ENCODE results near the gene GADL1.

The GADL1 gene

DNA sequence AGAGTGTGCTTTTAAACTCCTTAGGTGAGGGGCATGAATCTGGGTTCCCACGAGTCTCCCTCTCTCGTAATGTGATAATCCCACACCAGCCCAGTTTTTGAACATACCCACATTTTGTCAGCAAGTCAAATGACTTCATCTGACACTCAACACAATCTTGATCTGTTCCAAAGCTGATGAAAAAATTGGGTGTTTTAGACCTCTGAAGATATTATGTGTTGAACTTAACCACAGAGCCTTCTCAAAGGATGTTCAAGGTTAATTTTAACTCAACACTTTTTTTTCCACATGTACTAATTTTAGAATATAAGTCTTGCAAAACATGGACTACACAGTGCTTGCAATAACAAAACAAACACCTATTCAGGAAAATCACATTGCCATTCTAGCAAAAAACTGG is 164.9 kb downstream of the GADL1 start:
- peaks cover 25% of the 10 kb centered on the region for H3K4me1 Mint-ChIP-seq
- no peaks in the 10 kb centered on the region for H3K27me3 Mint-ChIP-seq
- H3K36me3 Mint-ChIP-seq = peaks cover 2% of the 10 kb centered on the region
- H3K4me3 Mint-ChIP-seq = no peak overlapping the region
- DNase-seq = no peak
- no peak overlapping the region for H3K27ac Mint-ChIP-seq
- CTCF ChIA-PET = no interaction called here
- H3K9me3 Mint-ChIP-seq = no peaks in the 10 kb centered on the region

DNA sequence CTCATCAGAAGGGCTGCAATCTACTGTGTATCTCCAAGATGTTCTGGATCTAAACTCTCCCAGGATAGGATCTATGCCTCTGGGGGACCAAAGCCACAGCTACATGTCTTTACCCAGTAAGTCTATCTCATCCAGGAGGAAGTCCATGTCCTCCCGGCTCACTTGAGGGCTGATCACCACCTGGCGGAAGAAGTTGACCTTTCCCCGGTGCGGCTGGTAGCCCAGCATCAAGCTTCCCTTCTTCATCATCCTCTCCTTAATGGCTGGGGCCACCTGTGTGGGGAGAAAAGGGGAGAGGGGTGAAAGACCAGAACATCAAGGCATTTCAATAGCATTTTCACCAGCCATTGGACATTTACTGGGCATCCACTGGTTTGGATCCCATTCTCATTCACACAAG is 166.3 kb downstream of the GADL1 start:
- Mint-ChIP-seq H3K36me3 (peaks cover 2% of the 10 kb centered on the region), H3K4me1 (peaks cover 21% of the 10 kb centered on the region), H3K9me3 (no peaks in the 10 kb centered on the region), H3K27ac (no peak overlapping the region), H3K27me3 (no peaks in the 10 kb centered on the region), H3K4me3 (no peak overlapping the region)
- no peak for DNase-seq
- CTCF ChIA-PET = interaction anchor here (0.7 kb wide), 1 partner anchor 686 kb away, joined by 3 read pairs; no protein-coding TSS in a partner anchor

DNA sequence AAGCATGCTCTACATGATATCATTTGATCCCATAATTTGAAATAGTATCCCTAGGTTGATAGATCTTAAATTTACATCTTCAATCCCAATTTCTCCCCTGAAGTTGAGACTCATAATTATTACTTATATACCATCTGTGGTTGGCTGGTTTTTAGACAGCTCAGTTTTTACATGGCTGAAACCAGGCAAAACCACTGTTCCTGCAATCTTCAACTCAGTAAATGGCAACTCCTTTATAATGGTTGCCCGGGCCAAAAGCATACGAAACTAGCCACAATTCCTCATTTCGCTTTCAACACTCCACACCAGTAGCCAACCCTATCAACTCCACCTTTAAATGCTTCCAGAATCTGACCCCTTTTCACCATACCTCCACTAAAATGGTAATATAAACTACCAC is 169.6 kb downstream of the GADL1 start:
- Mint-ChIP-seq H3K27me3 (no peaks in the 10 kb centered on the region), H3K4me1 (peaks cover 7% of the 10 kb centered on the region), H3K9me3 (peaks cover 1% of the 10 kb centered on the region), H3K4me3 (no peak overlapping the region), H3K27ac (no peak overlapping the region), H3K36me3 (peaks cover 2% of the 10 kb centered on the region)
- CTCF ChIA-PET = no interaction called here
- DNase-seq = no peak

DNA sequence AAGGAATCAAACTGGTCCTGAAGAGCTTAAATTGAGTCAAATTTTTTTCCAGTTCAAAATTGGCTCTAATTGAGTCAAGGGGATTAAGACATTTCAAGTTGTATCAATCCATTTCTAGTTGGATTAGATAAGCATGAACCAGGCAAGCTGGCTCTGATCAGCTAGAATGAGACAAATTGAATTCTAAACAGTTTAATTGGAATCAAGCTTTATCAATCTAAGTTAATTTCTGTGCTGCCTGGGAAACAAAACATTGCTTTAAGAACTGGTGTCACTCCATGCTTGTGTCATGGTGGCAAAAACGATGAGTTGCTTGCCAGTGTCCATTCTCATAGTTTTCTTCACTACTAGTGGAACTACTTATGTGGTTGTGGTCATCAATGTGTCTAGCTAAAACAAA is 171.2 kb downstream of the GADL1 start:
- CTCF ChIA-PET = no interaction called here
- H3K27me3 Mint-ChIP-seq = no peaks in the 10 kb centered on the region
- H3K4me3 Mint-ChIP-seq = no peak overlapping the region
- H3K4me1 Mint-ChIP-seq = no peaks in the 10 kb centered on the region
- DNase-seq = no peak
- peaks cover 2% of the 10 kb centered on the region for H3K36me3 Mint-ChIP-seq
- no peak overlapping the region for H3K27ac Mint-ChIP-seq
- peaks cover 1% of the 10 kb centered on the region for H3K9me3 Mint-ChIP-seq

DNA sequence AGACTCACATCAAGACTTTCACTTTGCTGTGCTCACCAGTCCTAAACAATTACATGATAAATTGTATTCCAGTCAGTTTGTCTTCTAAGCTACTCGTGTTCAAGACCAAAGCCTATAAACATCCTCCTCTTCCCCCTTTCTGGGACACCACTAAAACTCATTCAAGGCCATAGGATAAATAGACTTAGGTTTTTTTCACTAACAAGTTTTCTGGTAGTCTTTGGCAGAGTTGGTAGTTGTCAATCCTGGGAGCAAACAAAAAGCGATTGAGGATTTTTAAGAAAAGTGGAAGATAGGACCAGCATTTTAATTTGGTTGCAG is 173.2 kb downstream of the GADL1 start:
- CTCF ChIA-PET = no interaction called here
- Mint-ChIP-seq H3K27ac (no peak overlapping the region), H3K9me3 (peaks cover 1% of the 10 kb centered on the region), H3K27me3 (no peaks in the 10 kb centered on the region), H3K4me3 (no peak overlapping the region), H3K36me3 (peaks cover 2% of the 10 kb centered on the region), H3K4me1 (no peaks in the 10 kb centered on the region)
- no peak for DNase-seq

DNA sequence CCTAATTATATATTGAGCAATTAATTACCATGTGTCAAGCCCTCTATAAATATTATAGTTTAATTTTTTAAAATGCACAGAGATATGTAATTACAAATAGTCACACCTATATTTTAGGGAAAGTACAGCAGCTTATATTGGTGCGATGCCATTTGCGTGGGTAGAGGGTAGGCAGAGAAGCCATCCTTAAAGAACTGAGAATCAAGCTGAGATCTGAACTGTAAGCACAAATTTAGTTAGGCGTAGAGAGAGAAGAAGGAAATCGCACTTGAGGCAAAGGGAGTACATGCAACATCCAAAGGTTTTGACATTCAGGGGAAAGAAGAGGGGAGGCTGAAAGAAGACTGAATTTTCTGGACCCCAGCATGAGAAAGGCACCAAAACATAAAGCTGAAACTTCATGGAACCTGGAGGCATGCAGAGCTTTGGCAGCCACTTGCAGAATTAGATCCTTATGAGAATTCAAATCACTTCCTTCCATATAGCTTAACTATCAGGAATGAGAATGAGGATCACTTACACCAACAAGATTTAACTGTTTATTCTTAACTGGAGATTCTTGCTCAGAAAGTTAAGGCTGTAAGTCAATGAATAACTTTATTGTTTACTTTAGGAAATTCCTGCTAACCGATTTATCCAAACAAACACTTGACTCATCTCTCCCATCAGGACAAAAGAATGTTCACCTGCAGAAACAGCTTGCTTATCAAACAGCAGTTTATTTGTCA is 173.7 kb downstream of the GADL1 start:
- Mint-ChIP-seq H3K27me3 (no peaks in the 10 kb centered on the region), H3K27ac (no peak overlapping the region), H3K4me1 (no peaks in the 10 kb centered on the region), H3K36me3 (peaks cover 2% of the 10 kb centered on the region), H3K4me3 (no peak overlapping the region), H3K9me3 (peaks cover 1% of the 10 kb centered on the region)
- CTCF ChIA-PET = no interaction called here
- no peak for DNase-seq

DNA sequence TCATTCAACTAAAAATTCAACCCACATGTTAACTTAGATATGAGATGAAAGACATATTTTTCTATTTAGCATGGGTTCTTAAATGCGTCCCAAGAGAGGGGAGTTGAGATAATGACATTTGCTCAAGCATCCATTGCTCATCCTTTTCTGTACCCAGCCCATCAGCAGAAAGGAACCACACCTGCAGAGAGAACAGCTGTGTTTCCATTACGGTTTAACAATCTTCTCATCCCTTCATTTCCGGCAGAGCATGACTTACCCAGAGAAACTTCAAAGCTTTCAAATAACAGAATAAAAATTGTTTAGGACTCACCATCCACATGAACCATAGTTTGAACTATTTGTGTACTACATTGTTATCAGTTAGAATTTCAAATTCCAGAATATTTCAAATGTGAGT is 174.9 kb downstream of the GADL1 start:
- no peak for DNase-seq
- CTCF ChIA-PET = no interaction called here
- H3K4me3 Mint-ChIP-seq = no peak overlapping the region
- peaks cover 1% of the 10 kb centered on the region for H3K9me3 Mint-ChIP-seq
- H3K27me3 Mint-ChIP-seq = no peaks in the 10 kb centered on the region
- no peaks in the 10 kb centered on the region for H3K36me3 Mint-ChIP-seq
- H3K27ac Mint-ChIP-seq = no peak overlapping the region
- H3K4me1 Mint-ChIP-seq = no peaks in the 10 kb centered on the region

DNA sequence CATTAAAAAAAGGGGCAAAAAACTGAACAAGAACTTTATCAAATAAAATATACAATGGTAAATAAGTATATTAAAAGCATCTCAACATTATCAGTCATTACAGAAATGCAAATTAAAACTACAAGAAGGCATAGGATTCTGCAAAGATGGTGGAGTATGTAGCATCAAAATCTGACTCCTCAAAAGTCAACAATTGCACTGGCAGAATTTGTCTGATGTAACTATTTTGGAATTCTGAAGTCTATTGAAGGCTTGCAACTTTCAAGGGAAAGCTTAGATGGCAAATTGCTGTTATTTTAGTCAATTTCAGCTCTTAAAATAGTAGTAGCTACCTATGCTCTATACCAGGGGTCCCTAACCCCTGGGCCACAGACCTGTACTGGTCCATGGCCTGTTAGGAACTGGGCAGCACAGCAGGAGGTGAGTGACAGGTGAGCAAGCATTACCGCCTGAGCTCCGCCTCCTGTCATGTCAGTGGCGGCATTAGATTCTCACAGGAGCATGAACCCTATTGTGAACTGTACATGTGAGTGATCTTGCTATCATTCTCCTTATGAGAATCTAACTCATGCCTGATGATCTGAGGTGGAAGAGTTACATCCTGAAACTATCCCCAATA is 180.5 kb downstream of the GADL1 start:
- no peak for DNase-seq
- no peaks in the 10 kb centered on the region for H3K27me3 Mint-ChIP-seq
- no peak overlapping the region for H3K4me3 Mint-ChIP-seq
- peaks cover 8% of the 10 kb centered on the region for H3K4me1 Mint-ChIP-seq
- no peaks in the 10 kb centered on the region for H3K9me3 Mint-ChIP-seq
- no peak overlapping the region for H3K27ac Mint-ChIP-seq
- H3K36me3 Mint-ChIP-seq = no peaks in the 10 kb centered on the region
- CTCF ChIA-PET = interaction anchor here (2.0 kb wide), 1 partner anchor 20 kb away, joined by 5 read pairs; no protein-coding TSS in a partner anchor

DNA sequence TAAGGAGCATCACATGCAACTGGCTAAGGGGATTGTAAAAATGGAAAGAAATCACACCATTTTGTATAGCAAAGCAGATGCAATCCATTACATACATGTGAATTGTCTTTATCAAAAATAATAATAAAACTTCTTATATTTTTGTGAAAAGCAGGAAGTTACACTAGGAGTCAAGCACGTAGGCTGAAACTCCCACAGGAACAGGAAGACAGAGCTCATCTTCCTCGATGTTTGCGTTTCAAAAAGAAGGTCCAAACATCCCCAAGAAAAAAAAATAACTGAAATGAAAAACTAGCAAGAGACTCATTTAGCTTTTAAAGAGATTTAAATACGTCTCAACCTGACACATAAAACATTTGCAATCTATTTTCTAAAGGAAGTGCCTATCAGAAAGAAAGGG is 181.5 kb downstream of the GADL1 start:
- CTCF ChIA-PET = interaction anchor here (0.8 to 2.0 kb wide), 2 partner anchors 19 to 609 kb away, joined by 3 to 5 read pairs; no protein-coding TSS in a partner anchor
- Mint-ChIP-seq H3K27ac (no peak overlapping the region), H3K4me1 (peaks cover 14% of the 10 kb centered on the region), H3K9me3 (no peaks in the 10 kb centered on the region), H3K4me3 (no peak overlapping the region), H3K27me3 (no peaks in the 10 kb centered on the region), H3K36me3 (no peaks in the 10 kb centered on the region)
- DNase-seq = no peak

DNA sequence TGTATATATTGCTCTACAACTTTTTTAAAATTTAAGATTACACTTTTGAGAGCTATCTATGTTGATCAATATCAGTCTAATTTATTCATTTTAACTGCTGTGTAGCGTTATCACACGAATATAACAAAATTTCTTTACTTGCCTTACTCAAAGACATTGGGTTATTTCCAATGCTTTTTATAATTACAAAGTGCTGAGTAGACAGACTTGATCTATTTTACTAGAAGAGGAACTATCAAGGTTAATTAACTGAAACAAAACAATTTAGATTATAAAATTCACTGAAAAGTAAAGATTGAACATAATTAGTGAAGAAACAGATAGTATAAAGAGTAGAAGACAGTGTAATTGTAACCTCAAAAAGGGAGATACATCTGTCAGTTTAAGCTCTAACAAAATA is 182.6 kb downstream of the GADL1 start:
- peaks cover 14% of the 10 kb centered on the region for H3K4me1 Mint-ChIP-seq
- peaks cover 3% of the 10 kb centered on the region for H3K36me3 Mint-ChIP-seq
- DNase-seq = no peak
- no peak overlapping the region for H3K27ac Mint-ChIP-seq
- CTCF ChIA-PET = no interaction called here
- H3K27me3 Mint-ChIP-seq = no peaks in the 10 kb centered on the region
- H3K4me3 Mint-ChIP-seq = no peak overlapping the region
- no peaks in the 10 kb centered on the region for H3K9me3 Mint-ChIP-seq

DNA sequence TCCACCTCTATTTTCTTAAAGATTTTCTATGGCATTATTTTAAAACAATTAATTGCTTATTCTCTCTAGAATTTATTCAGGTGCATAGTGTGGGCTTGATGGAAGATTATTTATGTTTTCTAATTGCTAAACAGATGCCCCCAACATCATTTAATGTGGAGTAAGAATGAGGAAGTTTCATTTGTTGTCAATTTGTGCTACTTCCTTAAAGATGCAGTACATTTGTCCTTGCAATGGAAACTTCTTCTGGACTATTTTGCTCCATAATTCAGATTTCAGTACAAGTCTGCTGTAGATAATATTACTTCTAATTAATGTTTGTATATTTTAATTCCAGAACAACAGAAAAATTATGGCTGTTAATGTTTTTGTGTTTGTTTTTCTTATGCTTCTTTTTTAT is 183.3 kb downstream of the GADL1 start:
- no peak for DNase-seq
- peaks cover 14% of the 10 kb centered on the region for H3K4me1 Mint-ChIP-seq
- no peak overlapping the region for H3K4me3 Mint-ChIP-seq
- H3K9me3 Mint-ChIP-seq = peaks cover 3% of the 10 kb centered on the region
- CTCF ChIA-PET = no interaction called here
- no peak overlapping the region for H3K27ac Mint-ChIP-seq
- peaks cover 7% of the 10 kb centered on the region for H3K36me3 Mint-ChIP-seq
- no peaks in the 10 kb centered on the region for H3K27me3 Mint-ChIP-seq

DNA sequence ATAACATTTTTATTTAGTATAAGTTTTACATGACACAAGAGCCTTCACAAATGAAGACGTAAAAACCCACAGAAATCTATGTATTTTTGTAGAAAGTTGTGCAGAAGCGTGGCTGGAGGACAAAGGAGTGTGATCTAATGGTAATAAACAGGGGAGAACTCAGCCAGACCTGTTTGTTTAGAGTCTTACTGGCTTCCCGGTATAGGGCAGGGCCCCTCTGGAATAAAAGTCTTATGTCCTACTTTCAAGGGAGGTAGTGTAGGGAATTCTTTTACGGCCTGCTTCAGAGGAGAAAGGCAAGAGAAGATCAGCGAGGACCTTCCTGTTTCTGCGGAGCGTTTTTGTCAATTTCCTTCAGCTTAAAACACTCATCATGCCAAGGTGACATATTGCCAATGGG is 184.4 kb downstream of the GADL1 start:
- Mint-ChIP-seq H3K27ac (no peak overlapping the region), H3K36me3 (peaks cover 7% of the 10 kb centered on the region), H3K9me3 (peaks cover 3% of the 10 kb centered on the region), H3K4me3 (no peak overlapping the region), H3K27me3 (no peaks in the 10 kb centered on the region), H3K4me1 (peaks cover 14% of the 10 kb centered on the region)
- DNase-seq = no peak
- CTCF ChIA-PET = no interaction called here

DNA sequence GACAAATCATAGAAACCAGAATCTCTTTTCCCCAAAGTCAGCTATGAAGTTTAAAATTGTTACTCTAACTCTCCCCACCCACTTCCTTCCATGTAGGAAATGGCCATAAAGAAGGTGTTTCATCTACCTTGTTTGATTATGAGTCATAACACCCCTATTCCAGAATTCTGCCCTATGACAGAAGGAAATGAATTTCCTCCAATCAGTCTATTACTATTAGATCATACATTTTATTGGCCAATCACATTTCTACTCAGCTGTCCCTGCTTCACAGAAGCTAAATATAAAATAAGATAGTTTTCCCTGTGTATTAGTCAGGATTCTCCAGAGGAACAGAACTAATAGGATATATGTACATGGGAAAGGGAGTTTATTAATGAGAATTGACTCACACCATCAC is 186.0 kb downstream of the GADL1 start:
- Mint-ChIP-seq H3K27ac (no peak overlapping the region), H3K9me3 (peaks cover 3% of the 10 kb centered on the region), H3K27me3 (no peaks in the 10 kb centered on the region), H3K4me3 (no peak overlapping the region), H3K36me3 (peaks cover 17% of the 10 kb centered on the region), H3K4me1 (peaks cover 14% of the 10 kb centered on the region)
- no peak for DNase-seq
- CTCF ChIA-PET = no interaction called here

DNA sequence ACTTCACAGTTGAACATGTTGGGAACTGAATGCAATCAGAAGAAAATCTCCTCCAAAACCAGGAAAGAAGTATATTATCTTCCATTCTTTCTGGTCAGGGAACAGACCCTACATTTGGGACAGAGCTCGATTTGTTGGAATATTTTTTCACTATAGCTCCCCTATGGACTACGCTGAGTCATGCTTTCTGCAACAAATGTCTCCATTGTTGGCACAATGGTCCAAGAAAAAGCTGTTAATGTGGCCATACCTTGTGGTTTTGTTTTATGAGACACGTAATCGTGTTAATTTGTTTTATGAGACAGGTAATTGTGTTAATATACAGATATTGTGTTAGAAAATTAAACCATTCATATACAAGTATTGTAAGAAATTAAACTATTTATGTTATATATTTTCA is 186.6 kb downstream of the GADL1 start:
- no peaks in the 10 kb centered on the region for H3K27me3 Mint-ChIP-seq
- H3K4me3 Mint-ChIP-seq = no peak overlapping the region
- H3K27ac Mint-ChIP-seq = no peak overlapping the region
- CTCF ChIA-PET = no interaction called here
- H3K9me3 Mint-ChIP-seq = peaks cover 9% of the 10 kb centered on the region
- no peak for DNase-seq
- H3K36me3 Mint-ChIP-seq = peaks cover 24% of the 10 kb centered on the region
- peaks cover 11% of the 10 kb centered on the region for H3K4me1 Mint-ChIP-seq
